GM23248 (cell line): ENCODE measurements around the gene BAD. TPM values are rescaled to one million over a fixed set of nuclear protein-coding genes. Genes with fewer than 3 reads are reported as not detected.

Experiments used
- DNase-seq: peaks from one replicate; pipeline ENCODE4 v3.0.0-alpha.2; 2015
- H2AFZ ChIP-seq: fragments of 200-600 bp; sonication (generic); 2 replicates; pipeline ENCODE4 v1.6.1; 2016; ENCODE audit warnings: antibody characterized with exemption
- H3F3A ChIP-seq: fragments of 200-600 bp; sonication (generic); 2 replicates; pipeline ENCODE4 v1.6.1; 2016; ENCODE audit warnings: mild to moderate bottlenecking, antibody characterized with exemption, mixed run types; ENCODE audit not compliant: insufficient read depth
- H3K27ac ChIP-seq: fragments of 200-600 bp; sonication (generic); 2 replicates; pipeline ENCODE4 v1.5.1; 2016; ENCODE audit warnings: mild to moderate bottlenecking
- H3K27me3 ChIP-seq: fragments of 200-600 bp; sonication (generic); replicated peaks from 2 replicates; pipeline ENCODE4 v1.6.1; 2016; ENCODE audit warnings: mild to moderate bottlenecking; ENCODE audit not compliant: insufficient read depth
- H3K36me3 ChIP-seq: fragments of 200-600 bp; sonication (generic); 2 replicates; pipeline ENCODE4 v1.6.1; 2016; ENCODE audit warnings: low read depth, mild to moderate bottlenecking
- H3K4me1 ChIP-seq: fragments of 200-600 bp; sonication (generic); 2 replicates; pipeline ENCODE4 v1.6.1; 2016; ENCODE audit warnings: mild to moderate bottlenecking; ENCODE audit not compliant: insufficient read depth
- H3K4me2 ChIP-seq: fragments of 200-600 bp; sonication (generic); one replicate; pipeline ENCODE4 v1.6.1; 2016; ENCODE audit warnings: mild to moderate bottlenecking; ENCODE audit not compliant: unreplicated experiment
- H3K4me3 ChIP-seq: fragments of 200-600 bp; sonication (generic); 2 replicates; pipeline ENCODE4 v1.5.1; 2016; ENCODE audit warnings: mild to moderate bottlenecking
- H3K79me2 ChIP-seq: fragments of 200-600 bp; sonication (generic); 2 replicates; pipeline ENCODE4 v1.6.1; 2016; ENCODE audit warnings: mild to moderate bottlenecking; ENCODE audit not compliant: insufficient read depth
- H3K9ac ChIP-seq: fragments of 200-600 bp; sonication (generic); 2 replicates; pipeline ENCODE4 v1.6.1; 2016; ENCODE audit warnings: mild to moderate bottlenecking
- H3K9me2 ChIP-seq: fragments of 200-600 bp; sonication (generic); 2 replicates; pipeline ENCODE4 v1.6.1; 2016; ENCODE audit warnings: mixed run types, mild to moderate bottlenecking, moderate library complexity; ENCODE audit not compliant: insufficient read depth
- H3K9me3 ChIP-seq: fragments of 200-600 bp; sonication (generic); one replicate; pipeline ENCODE4 v1.6.1; 2017; ENCODE audit warnings: low read depth
- H4K20me1 ChIP-seq: fragments of 200-600 bp; sonication (generic); 2 replicates; pipeline ENCODE4 v1.6.0; 2016; ENCODE audit not compliant: insufficient read depth
- EZH2 ChIP-seq: fragments of 200-600 bp; sonication (generic); IDR thresholded peaks from 2 replicates; pipeline ENCODE4 v1.6.1; 2018; ENCODE audit warnings: antibody characterized with exemption, mild to moderate bottlenecking; ENCODE audit not compliant: insufficient read depth, poor library complexity, severe bottlenecking
- EZH2phosphoT487 ChIP-seq: fragments of 200-600 bp; sonication (generic); IDR thresholded peaks from 2 replicates; pipeline ENCODE4 v1.6.1; 2018; ENCODE audit warnings: antibody characterized with exemption, moderate library complexity, mild to moderate bottlenecking, low read depth; ENCODE audit not compliant: insufficient read depth
- WGBS, 2 experiments: methylation state at CpG; one replicate each; pipeline ENCODE4 v1.1.6; 2015 to 2017; ENCODE audit warnings: low lambda C conversion rate in 2 of 2, low coverage in 1 of 2; ENCODE audit errors: missing lambda C conversion rate in 2 of 2; 5-methylcytosine and 5-hydroxymethylcytosine counted together
- in situ Hi-C: fragments of 300-500 bp; cut with MboI; formaldehyde crosslinking; loops from 2 replicates; pipeline ENCODE4 v1.15.0; 2020
- polyA plus RNA-seq: library from polyadenylated mRNA; unstranded; fragments of >200 nt; fragmentation: Nextera tagmentation; extraction: Ambion mirVana; gene quantifications from 2 replicates; pipeline ENCODE4 v1.2.1, GENCODE V29; 2016
- total RNA-seq: library from RNA; depleted of rRNA; stranded (reverse); fragments of >200 nt; shearing (Covaris generic); gene quantifications from 2 replicates; pipeline ENCODE4 v1.2.3, GENCODE V29; 2014

The BAD gene
- total and polyA plus RNA-seq, 2 experiments from 2014 or later: 146 to 170 TPM

DNA sequence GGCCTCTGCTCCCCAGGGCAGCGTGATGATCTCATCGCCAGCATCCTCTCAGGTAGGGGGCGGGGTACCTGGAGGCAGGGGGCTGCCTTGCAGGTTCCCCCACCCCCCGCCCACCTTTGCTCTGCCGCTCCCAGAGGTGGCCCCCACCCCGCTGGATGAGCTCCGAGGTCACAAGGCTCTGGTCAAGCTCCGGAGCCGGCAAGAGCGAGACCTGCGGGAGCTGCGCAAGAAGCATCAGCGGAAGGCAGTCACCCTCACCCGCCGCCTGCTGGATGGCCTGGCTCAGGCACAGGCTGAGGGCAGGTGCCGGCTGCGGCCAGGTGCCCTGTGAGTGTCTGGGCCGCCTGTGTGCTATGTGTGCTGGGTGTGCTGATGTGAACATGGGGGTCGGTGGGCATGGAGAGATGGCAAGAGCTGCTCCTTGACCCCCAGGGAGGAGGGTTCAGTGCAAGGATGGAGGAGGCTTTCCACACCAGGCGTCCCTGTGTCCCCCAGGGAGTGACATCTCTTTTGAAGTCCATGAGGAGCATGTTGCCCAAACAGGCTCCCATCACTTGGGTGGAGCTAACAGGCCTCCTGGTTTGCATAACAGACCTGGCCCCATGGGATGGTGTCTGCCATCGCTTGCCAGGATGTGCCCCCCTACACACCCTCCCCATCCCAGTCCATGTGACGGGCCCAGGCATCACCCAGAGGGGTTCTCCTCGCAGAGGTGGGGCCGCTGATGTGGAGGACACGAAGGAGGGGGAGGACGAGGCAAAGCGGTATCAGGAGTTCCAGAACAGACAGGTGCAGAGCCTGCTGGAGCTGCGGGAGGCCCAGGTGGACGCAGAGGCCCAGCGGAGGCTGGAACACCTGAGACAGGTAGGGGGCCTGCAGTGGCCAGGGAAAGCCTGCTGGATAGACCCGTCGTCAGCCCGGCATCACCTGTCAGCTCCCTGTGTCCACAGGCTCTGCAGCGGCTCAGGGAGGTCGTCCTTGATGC, 19.0 kb downstream of the BAD start:
- TF ChIP-seq EZH2phosphoT487 (no peak), EZH2 (no peak)
- H4K20me1 ChIP-seq: no peaks in the 10 kb centered on the region
- DNase-seq: no peak
- H3K4me1 ChIP-seq: peaks cover 17% of the 10 kb centered on the region
- H3K9me3 ChIP-seq: no peaks in the 10 kb centered on the region
- H3K4me3 ChIP-seq: no peak overlapping the region
- H3K9ac ChIP-seq: no peak overlapping the region
- no peak overlapping the region for H2AFZ ChIP-seq
- H3K79me2 ChIP-seq: no peaks in the 10 kb centered on the region
- no peak overlapping the region for H3K4me2 ChIP-seq
- peaks cover 7% of the 10 kb centered on the region; the same call in 1 of the 2 replicates for H3K36me3 ChIP-seq
- H3F3A ChIP-seq: peaks cover 10% of the 10 kb centered on the region
- no peaks in the 10 kb centered on the region for H3K27me3 ChIP-seq
- H3K27ac ChIP-seq: no peak overlapping the region
- in situ Hi-C loops: no loop called here
- WGBS, 2 experiments: 93% methylated on average over 27 to 35 of the region's 35 CpGs
- no peaks in the 10 kb centered on the region for H3K9me2 ChIP-seq

DNA sequence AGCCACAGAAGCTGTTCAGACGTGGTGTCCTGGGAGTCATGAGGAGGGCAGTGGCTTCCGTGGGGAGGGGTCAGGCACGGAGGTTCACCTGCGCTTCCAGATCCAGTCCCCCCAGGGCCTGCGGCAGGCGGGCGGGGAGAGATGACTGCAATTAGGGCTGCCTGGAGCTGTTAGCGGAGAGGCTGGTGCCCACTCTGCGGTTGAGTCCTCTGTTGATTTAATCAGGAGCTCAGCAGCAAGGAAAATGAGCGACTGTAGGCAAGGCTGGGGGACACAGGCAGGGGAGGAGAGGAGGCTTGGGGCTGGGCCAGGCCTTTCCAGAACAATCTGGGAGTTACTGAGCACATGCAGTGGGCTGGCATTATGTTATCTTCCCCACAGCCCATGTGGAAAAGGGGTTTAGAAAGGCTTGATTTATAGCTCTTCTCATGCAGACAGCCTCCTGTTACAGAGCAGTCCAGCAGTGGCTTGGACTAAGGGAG, 20.1 kb downstream of the BAD start:
- Histone ChIP-seq H3K4me1 (peaks cover 17% of the 10 kb centered on the region), H3K27ac (no peak overlapping the region)

DNA sequence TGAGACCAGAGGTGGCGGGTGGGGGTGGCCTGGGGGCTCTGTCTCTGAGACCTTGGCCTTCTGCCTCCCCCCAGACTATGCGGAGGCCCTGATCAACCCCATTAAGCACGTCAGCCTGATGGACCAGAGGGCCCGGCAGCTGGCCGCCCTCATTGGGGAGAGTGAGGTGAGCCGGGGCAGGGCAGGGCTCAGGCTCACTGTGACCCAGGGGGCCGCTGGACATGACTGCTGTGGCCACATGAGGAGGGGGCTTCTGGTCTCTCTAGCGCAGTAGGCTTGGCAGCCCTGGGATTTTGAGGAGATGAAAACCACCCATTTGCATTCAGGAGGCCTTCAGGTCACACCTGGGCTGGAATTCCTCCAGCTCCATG, 20.5 kb downstream of the BAD start:
- Histone ChIP-seq H3K79me2 (no peaks in the 10 kb centered on the region), H3K36me3 (peaks cover 7% of the 10 kb centered on the region; the same call in 1 of the 2 replicates), H2AFZ (no peak overlapping the region), H3K9me2 (no peaks in the 10 kb centered on the region), H3K27ac (no peak overlapping the region), H3K9me3 (no peaks in the 10 kb centered on the region), H3K4me1 (peaks cover 16% of the 10 kb centered on the region), H3K4me3 (no peak overlapping the region), H4K20me1 (no peaks in the 10 kb centered on the region), H3K27me3 (no peaks in the 10 kb centered on the region), H3F3A (peaks cover 7% of the 10 kb centered on the region; the same call in 1 of the 2 replicates), H3K4me2 (no peak overlapping the region), H3K9ac (no peak overlapping the region)
- TF ChIP-seq EZH2: no peak
- TF ChIP-seq EZH2phosphoT487: no peak
- DNase-seq: no peak
- in situ Hi-C loops: no loop called here
- 91 to 97% methylated on average over 8 of the region's 8 CpGs for WGBS, 2 experiments

More for the DNA sequence above, 20.1 kb downstream of the BAD start:
- no peak for DNase-seq
- H3K27me3 ChIP-seq: no peaks in the 10 kb centered on the region
- H3K4me3 ChIP-seq: no peak overlapping the region
- H4K20me1 ChIP-seq: no peaks in the 10 kb centered on the region
- in situ Hi-C loops: no loop called here
- no peaks in the 10 kb centered on the region for H3K9me2 ChIP-seq
- H3K4me2 ChIP-seq: no peak overlapping the region
- peaks cover 7% of the 10 kb centered on the region; the same call in 1 of the 2 replicates for H3F3A ChIP-seq
- no peaks in the 10 kb centered on the region for H3K9me3 ChIP-seq
- H3K79me2 ChIP-seq: no peaks in the 10 kb centered on the region
- H3K36me3 ChIP-seq: peaks cover 7% of the 10 kb centered on the region; the same call in 1 of the 2 replicates
- 89 to 91% methylated on average over 10 of the region's 10 CpGs for WGBS, 2 experiments
- TF ChIP-seq EZH2 (no peak), EZH2phosphoT487 (no peak)
- H3K9ac ChIP-seq: no peak overlapping the region
- H2AFZ ChIP-seq: no peak overlapping the region

DNA sequence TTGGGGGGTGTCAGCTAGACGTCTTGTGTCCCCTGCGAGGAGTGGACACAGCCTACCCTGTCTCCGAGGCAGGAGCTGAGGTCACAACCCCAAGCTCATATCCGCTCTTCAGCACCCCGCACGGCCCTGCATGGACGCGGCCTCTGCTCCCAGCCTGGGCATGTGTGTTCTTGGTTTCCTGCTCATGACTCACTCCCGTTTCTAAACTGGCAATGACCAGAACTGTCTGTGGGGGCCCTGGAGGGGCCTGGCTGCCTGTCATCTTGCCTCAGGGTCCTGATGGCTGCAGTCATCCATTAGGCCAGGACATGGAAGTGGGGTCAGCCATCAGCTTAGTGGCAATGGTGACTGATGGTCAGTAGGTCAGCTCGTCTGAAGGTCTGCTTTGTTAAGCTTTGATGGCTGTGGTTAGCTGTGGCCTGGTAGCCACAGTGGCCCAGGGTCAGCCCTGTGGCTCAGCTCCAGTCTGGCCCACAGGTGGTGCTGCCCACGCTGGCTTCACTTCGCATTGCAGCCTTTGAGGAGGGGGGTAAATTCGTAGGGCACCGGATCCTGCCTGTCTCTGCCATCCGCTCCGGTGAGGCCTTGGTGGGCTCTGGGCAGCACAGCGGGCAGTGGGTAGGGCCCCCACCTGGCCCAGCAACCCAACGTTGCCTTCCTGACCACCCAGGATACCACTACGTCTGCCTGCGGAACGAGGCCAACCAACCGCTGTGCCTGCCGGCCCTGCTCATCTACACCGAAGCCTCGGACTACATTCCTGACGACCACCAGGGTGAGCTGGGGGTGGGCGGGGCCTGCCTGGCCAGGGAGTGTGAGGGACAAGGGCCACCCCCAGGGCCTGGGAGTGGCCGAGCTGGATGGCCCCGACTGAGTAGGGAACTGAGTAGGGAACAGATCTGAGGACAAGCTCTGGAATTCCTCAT, 21.2 kb downstream of the BAD start:
- H3F3A ChIP-seq: peaks cover 7% of the 10 kb centered on the region; the same call in 1 of the 2 replicates
- H3K27me3 ChIP-seq: no peaks in the 10 kb centered on the region
- no peak overlapping the region for H3K4me2 ChIP-seq
- no peaks in the 10 kb centered on the region for H3K9me3 ChIP-seq
- H3K4me3 ChIP-seq: no peak overlapping the region
- DNase-seq: peak; percentile 39
- in situ Hi-C loops: no loop called here
- TF ChIP-seq EZH2: no peak
- H3K27ac ChIP-seq: no peak overlapping the region
- H3K9ac ChIP-seq: no peak overlapping the region
- peaks cover 9% of the 10 kb centered on the region for H3K4me1 ChIP-seq
- H3K36me3 ChIP-seq: peaks cover 7% of the 10 kb centered on the region; the same call in 1 of the 2 replicates
- no peaks in the 10 kb centered on the region for H3K79me2 ChIP-seq
- H3K9me2 ChIP-seq: no peaks in the 10 kb centered on the region
- WGBS, 2 experiments: 77 to 82% methylated on average over 24 to 29 of the region's 29 CpGs
- H2AFZ ChIP-seq: no peak overlapping the region
- no peaks in the 10 kb centered on the region for H4K20me1 ChIP-seq
